WTC11 (cell line): ENCODE results near the gene APPL1. TPM values are rescaled to one million over a fixed set of nuclear protein-coding genes. Genes with fewer than 3 reads are reported as not detected.

ENCODE experiments used
- ATAC-seq: fragments of 200-7000 bp; cut with Tn5 transposase; 2 replicates; pipeline ENCODE4 v1.10.0; 2021; ENCODE audit warnings: mild to moderate bottlenecking, moderate library complexity
- CTCF ChIA-PET: fragments of 300-600 bp; sonication (Branson Sonifier 250); formaldehyde crosslinking; loops from one replicate; lab custom pipeline; 2021; ENCODE audit warnings: antibody characterized with exemption; lab: Charles Lee
- POLR2A ChIA-PET: fragments of 350-600 bp; sonication (Branson Sonifier 250); formaldehyde crosslinking; loops from one replicate; lab custom pipeline; 2021; ENCODE audit warnings: antibody characterized with exemption; lab: Charles Lee
- DNase-seq: peaks from one replicate; pipeline ENCODE4 v3.0.0; 2021; ENCODE audit warnings: low spot score
- H3K27ac Mint-ChIP-seq: 2 replicates; pipeline ENCODE4 v1.8.0; 2021; ENCODE audit warnings: mixed read lengths
- H3K27me3 Mint-ChIP-seq: 2 replicates; pipeline ENCODE4 v1.8.0; 2021; ENCODE audit warnings: low read depth, mild to moderate bottlenecking, moderate library complexity, mixed read lengths
- H3K36me3 Mint-ChIP-seq: 2 replicates; pipeline ENCODE4 v1.8.0; 2021; ENCODE audit warnings: mixed read lengths
- H3K4me1 Mint-ChIP-seq: 2 replicates; pipeline ENCODE4 v1.8.0; 2022; ENCODE audit warnings: mixed read lengths
- H3K4me3 Mint-ChIP-seq: 2 replicates; pipeline ENCODE4 v1.8.0; 2021; ENCODE audit warnings: mild to moderate bottlenecking, moderate library complexity, mixed read lengths
- H3K9me3 Mint-ChIP-seq: 2 replicates; pipeline ENCODE4 v1.8.0; 2021; ENCODE audit warnings: mixed read lengths
- ATF2 ChIP-seq: sonication (generic); formaldehyde crosslinking; IDR thresholded peaks from 2 replicates; pipeline ENCODE4 v1.8.1; 2022; ENCODE audit warnings: low read depth, missing genetic modification reagents, borderline replicate concordance
- ATF6 ChIP-seq: sonication (generic); formaldehyde crosslinking; IDR thresholded peaks from 2 replicates; pipeline ENCODE4 v1.8.1; 2023; ENCODE audit warnings: mild to moderate bottlenecking, missing genetic modification reagents
- FOXJ3 ChIP-seq: sonication (generic); formaldehyde crosslinking; IDR thresholded peaks from 2 replicates; pipeline ENCODE4 v1.9.0; 2021; ENCODE audit warnings: missing genetic modification reagents, mild to moderate bottlenecking, borderline replicate concordance
- HMGA2 ChIP-seq: fragments of 250-450 bp; sonication (Bioruptor Pico); IDR thresholded peaks from 2 replicates; pipeline ENCODE4 v1.4.0; 2021; ENCODE audit warnings: mild to moderate bottlenecking, moderate library complexity
- IRF2 ChIP-seq: sonication (generic); formaldehyde crosslinking; IDR thresholded peaks from 2 replicates; pipeline ENCODE4 v1.8.0; 2022; ENCODE audit warnings: low read depth, missing genetic modification reagents, borderline replicate concordance
- JAZF1 ChIP-seq: fragments of 250-450 bp; sonication (Bioruptor Pico); IDR thresholded peaks from 2 replicates; pipeline ENCODE4 v1.9.0; 2021; ENCODE audit warnings: moderate library complexity, mild to moderate bottlenecking, inconsistent platforms
- NR1H2 ChIP-seq: sonication (generic); formaldehyde crosslinking; IDR thresholded peaks from 2 replicates; pipeline ENCODE4 v1.9.0; 2021; ENCODE audit warnings: mild to moderate bottlenecking, moderate library complexity, missing genetic modification reagents
- NR2C2 ChIP-seq: sonication (generic); formaldehyde crosslinking; IDR thresholded peaks from 2 replicates; pipeline ENCODE4 v1.8.0; 2022; ENCODE audit warnings: mild to moderate bottlenecking, missing genetic modification reagents
- NR3C1 ChIP-seq: sonication (generic); formaldehyde crosslinking; conservative IDR thresholded peaks from 2 replicates; pipeline ENCODE4 v1.8.1; 2023; ENCODE audit warnings: low read depth, mild to moderate bottlenecking, missing genetic modification reagents
- SP1 ChIP-seq: sonication (generic); formaldehyde crosslinking; conservative IDR thresholded peaks from 2 replicates; pipeline ENCODE4 v1.8.1; 2022; ENCODE audit warnings: missing genetic modification reagents
- TEAD4 ChIP-seq: sonication (generic); formaldehyde crosslinking; IDR thresholded peaks from 2 replicates; pipeline ENCODE4 v1.8.0; 2022; ENCODE audit warnings: mild to moderate bottlenecking, missing genetic modification reagents
- TP53 ChIP-seq: sonication (generic); formaldehyde crosslinking; IDR thresholded peaks from 2 replicates; pipeline ENCODE4 v1.8.1; 2023; ENCODE audit warnings: mild to moderate bottlenecking, missing genetic modification reagents
- ZMAT4 ChIP-seq: fragments of 250-450 bp; sonication (Bioruptor Pico); IDR thresholded peaks from 2 replicates; pipeline ENCODE4 v1.9.0; 2021; ENCODE audit warnings: mild to moderate bottlenecking
- ZNF232 ChIP-seq: sonication (generic); formaldehyde crosslinking; IDR thresholded peaks from 2 replicates; pipeline ENCODE4 v1.8.0; 2022; ENCODE audit warnings: mild to moderate bottlenecking, missing genetic modification reagents
- ZNF416 ChIP-seq: fragments of 250-450 bp; sonication (Bioruptor Pico); IDR thresholded peaks from 2 replicates; pipeline ENCODE4 v1.9.0; 2021; ENCODE audit warnings: mild to moderate bottlenecking, inconsistent platforms
- ZNF423 ChIP-seq: fragments of 250-450 bp; sonication (Bioruptor Pico); IDR thresholded peaks from 2 replicates; pipeline ENCODE4 v2.1.2; 2022; ENCODE audit warnings: mild to moderate bottlenecking, moderate library complexity
- total RNA-seq: library from RNA; stranded (reverse); gene quantifications from 3 replicates; pipeline ENCODE4 v1.2.3, GENCODE V29; 2021
- TF ChIP-seq, protein P1 (sequence below): fragments of 250-450 bp; sonication (Bioruptor Pico); IDR thresholded peaks from 2 replicates; pipeline ENCODE4 v1.9.0; 2021; ENCODE audit warnings: mild to moderate bottlenecking

Gene APPL1
- total RNA-seq, 1 experiment from 2014 or later: 35.8 TPM

- CTCF ChIA-PET: no interaction called here
- DNase-seq: no peak
- ATAC-seq: no peak
- Mint-ChIP-seq H3K4me1 (no peaks in the 10 kb centered on the region), H3K4me3 (no peak overlapping the region), H3K27me3 (no peaks in the 10 kb centered on the region), H3K9me3 (peaks cover 21% of the 10 kb centered on the region), H3K27ac (no peak overlapping the region), H3K36me3 (peaks cover 73% of the 10 kb centered on the region)
- TF ChIP-seq NR2C2 (CRISPR knock-in tag) (no peak), ZNF423 (CRISPR knock-in tag) (no peak), ATF6 (CRISPR knock-in tag) (no peak), ATF2 (CRISPR knock-in tag) (no peak), JAZF1 (CRISPR knock-in tag) (no peak), FOXJ3 (CRISPR knock-in tag) (no peak), HMGA2 (CRISPR knock-in tag) (no peak), SP1 (CRISPR knock-in tag) (no peak), ZMAT4 (no peak)
- POLR2A ChIA-PET: no interaction called here
Observed at GRCh38 chr3:57261119-57261518, 33.6 kb downstream of the APPL1 start.

- no peaks in the 10 kb centered on the region for H3K27me3 Mint-ChIP-seq
- H3K4me1 Mint-ChIP-seq: no peaks in the 10 kb centered on the region
- ATAC-seq: no peak
- H3K9me3 Mint-ChIP-seq: peaks cover 21% of the 10 kb centered on the region
- H3K27ac Mint-ChIP-seq: no peak overlapping the region
- no peak for TF ChIP-seq IRF2
- no peak for TF ChIP-seq TP53 (CRISPR knock-in tag)
- TF ChIP-seq, protein P1, sequence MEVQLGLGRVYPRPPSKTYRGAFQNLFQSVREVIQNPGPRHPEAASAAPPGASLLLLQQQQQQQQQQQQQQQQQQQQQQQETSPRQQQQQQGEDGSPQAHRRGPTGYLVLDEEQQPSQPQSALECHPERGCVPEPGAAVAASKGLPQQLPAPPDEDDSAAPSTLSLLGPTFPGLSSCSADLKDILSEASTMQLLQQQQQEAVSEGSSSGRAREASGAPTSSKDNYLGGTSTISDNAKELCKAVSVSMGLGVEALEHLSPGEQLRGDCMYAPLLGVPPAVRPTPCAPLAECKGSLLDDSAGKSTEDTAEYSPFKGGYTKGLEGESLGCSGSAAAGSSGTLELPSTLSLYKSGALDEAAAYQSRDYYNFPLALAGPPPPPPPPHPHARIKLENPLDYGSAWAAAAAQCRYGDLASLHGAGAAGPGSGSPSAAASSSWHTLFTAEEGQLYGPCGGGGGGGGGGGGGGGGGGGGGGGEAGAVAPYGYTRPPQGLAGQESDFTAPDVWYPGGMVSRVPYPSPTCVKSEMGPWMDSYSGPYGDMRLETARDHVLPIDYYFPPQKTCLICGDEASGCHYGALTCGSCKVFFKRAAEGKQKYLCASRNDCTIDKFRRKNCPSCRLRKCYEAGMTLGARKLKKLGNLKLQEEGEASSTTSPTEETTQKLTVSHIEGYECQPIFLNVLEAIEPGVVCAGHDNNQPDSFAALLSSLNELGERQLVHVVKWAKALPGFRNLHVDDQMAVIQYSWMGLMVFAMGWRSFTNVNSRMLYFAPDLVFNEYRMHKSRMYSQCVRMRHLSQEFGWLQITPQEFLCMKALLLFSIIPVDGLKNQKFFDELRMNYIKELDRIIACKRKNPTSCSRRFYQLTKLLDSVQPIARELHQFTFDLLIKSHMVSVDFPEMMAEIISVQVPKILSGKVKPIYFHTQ (CRISPR knock-in tag): no peak
- no peak for TF ChIP-seq ZNF232 (CRISPR knock-in tag)
- TF ChIP-seq, all 79 proteins: peak for 0
- no peak for DNase-seq
- Mint-ChIP-seq H3K36me3 (peaks cover 74% of the 10 kb centered on the region), H3K4me3 (no peak overlapping the region)
- ChIA-PET CTCF (no interaction called here), POLR2A (no interaction called here)
Observed at GRCh38 chr3:57261929-57262328, 34.4 kb downstream of the APPL1 start.

DNA sequence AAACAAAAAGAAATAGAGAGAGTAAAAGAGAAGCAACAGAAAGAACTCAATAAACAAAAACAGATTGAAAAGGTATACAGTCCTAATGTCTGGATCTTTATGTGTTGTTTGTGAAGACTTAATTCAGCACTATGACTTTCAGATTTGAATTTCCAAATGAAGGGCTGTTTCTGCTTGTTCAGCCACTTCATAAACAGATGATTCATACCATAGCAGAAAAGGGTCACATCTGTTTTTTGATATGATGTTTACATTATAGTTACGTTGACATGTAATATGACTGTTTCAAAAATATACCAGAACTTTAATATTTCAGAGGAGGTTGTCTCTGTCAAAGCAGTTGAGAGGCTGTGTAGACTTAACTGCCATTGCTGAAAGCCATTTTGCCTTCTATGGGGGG, 40.9 kb downstream of the APPL1 start:
- TF ChIP-seq ATF2 (CRISPR knock-in tag): no peak
- TF ChIP-seq NR1H2 (CRISPR knock-in tag): no peak
- no peak for TF ChIP-seq TEAD4 (CRISPR knock-in tag)
- TF ChIP-seq NR3C1: no peak
- TF ChIP-seq NR2C2 (CRISPR knock-in tag): no peak
- no peak for TF ChIP-seq ZNF416 (CRISPR knock-in tag)
- no peaks in the 10 kb centered on the region for H3K27me3 Mint-ChIP-seq
- H3K36me3 Mint-ChIP-seq: peaks cover 43% of the 10 kb centered on the region
- H3K4me3 Mint-ChIP-seq: no peak overlapping the region
- H3K9me3 Mint-ChIP-seq: peaks cover 11% of the 10 kb centered on the region
- ChIA-PET POLR2A (no interaction called here), CTCF (no interaction called here)
- ATAC-seq (no peak), DNase-seq (no peak)
- no peak overlapping the region for H3K27ac Mint-ChIP-seq
- no peaks in the 10 kb centered on the region for H3K4me1 Mint-ChIP-seq
